ENCODE results near the gene VWA5B1. TPM values are rescaled to one million over a fixed set of nuclear protein-coding genes. Genes with fewer than 3 reads are reported as not detected.

The VWA5B1 gene
- total RNA-seq, 4 donors from 2014 or later: 0.69 TPM; not detected in 3

- Histone ChIP-seq H3K4me3 (no peak overlapping the region), H3K27ac (no peak overlapping the region), H3K4me1 (no peaks in the 10 kb centered on the region), H3K9me3 (no peaks in the 10 kb centered on the region), H3K27me3 (no peaks in the 10 kb centered on the region), H3K36me3 (no peaks in the 10 kb centered on the region)
- no peak for TF ChIP-seq POLR2A (IDR thresholded peaks at IDR 0.05)
- TF ChIP-seq, protein P1, sequence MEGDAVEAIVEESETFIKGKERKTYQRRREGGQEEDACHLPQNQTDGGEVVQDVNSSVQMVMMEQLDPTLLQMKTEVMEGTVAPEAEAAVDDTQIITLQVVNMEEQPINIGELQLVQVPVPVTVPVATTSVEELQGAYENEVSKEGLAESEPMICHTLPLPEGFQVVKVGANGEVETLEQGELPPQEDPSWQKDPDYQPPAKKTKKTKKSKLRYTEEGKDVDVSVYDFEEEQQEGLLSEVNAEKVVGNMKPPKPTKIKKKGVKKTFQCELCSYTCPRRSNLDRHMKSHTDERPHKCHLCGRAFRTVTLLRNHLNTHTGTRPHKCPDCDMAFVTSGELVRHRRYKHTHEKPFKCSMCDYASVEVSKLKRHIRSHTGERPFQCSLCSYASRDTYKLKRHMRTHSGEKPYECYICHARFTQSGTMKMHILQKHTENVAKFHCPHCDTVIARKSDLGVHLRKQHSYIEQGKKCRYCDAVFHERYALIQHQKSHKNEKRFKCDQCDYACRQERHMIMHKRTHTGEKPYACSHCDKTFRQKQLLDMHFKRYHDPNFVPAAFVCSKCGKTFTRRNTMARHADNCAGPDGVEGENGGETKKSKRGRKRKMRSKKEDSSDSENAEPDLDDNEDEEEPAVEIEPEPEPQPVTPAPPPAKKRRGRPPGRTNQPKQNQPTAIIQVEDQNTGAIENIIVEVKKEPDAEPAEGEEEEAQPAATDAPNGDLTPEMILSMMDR (IDR thresholded peaks at IDR 0.05): no peak
- intact Hi-C loops (cut with DNase I; ENCODE audit: low total_unique reads): no loop called here
- no peak for DNase-seq
Observed at GRCh38 chr1:20403423-20404145, 112.9 kb downstream of the VWA5B1 start.

DNA sequence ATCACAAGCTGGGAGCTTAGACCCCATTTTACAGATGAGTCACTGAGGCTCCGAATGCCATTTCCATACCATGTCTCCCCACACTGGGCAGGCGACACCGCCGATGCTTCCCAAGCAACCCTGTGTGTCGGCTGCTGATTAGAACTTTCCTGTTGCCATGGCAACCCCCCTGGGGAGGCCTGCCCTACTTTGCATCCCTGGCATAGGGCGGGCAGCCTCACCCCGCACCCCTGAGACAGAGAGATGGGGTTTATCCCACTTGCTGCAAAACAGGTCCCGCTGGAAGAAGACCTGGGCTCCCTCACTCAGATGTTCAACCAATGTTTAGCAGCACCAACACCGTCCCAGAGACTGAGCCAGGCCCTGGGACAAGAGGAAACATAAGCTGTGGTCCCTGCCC is 113.8 kb downstream of the VWA5B1 start:
- TF ChIP-seq POLR2A (IDR thresholded peaks at IDR 0.05): no peak
- TF ChIP-seq, protein P1 (IDR thresholded peaks at IDR 0.05): no peak
- Histone ChIP-seq H3K4me1 (no peaks in the 10 kb centered on the region), H3K9me3 (no peaks in the 10 kb centered on the region), H3K27me3 (no peaks in the 10 kb centered on the region), H3K36me3 (no peaks in the 10 kb centered on the region), H3K4me3 (no peak overlapping the region), H3K27ac (no peak overlapping the region)
- intact Hi-C loops (cut with DNase I; ENCODE audit: low total_unique reads): no loop called here
- no peak for DNase-seq

Other genes starting within 250 kb of the VWA5B1 start
- 1 to 10 TPM in 1 of 4 donors, not detected in 3; 3.1 TPM for gene PLA2G5, start 220.7 kb upstream of the VWA5B1 start, total RNA-seq
- not detected for gene PLA2G2D, start 171.3 kb upstream of the VWA5B1 start, total RNA-seq
- under 1 TPM in 1 of 4 donors, not detected in 3; 0.07 TPM for gene PLA2G2F, start 151.6 kb upstream of the VWA5B1 start, total RNA-seq
- gene UBXN10, start 104.8 kb upstream of the VWA5B1 start, total RNA-seq: 10 to 100 TPM in 1 of 4 donors, 1 to 10 TPM in 3; 1.2 to 11.3 (median 3.3) TPM
- gene PLA2G2C, start 104.4 kb upstream of the VWA5B1 start, total RNA-seq: not detected
- 10 to 100 TPM; 12.6 to 37.3 (median 19.4) TPM for gene CAMK2N1, start 195.3 kb downstream of the VWA5B1 start, total RNA-seq
- 10 to 100 TPM; 14.1 to 35.9 (median 29.3) TPM for gene MUL1, start 217.3 kb downstream of the VWA5B1 start, total RNA-seq

All from uterus (tissue), 4 donors.